Fibroblast of skin of right quadriceps (primary cell): ENCODE data around the gene USP15.
"Not testable (repeated sequence)": the region's sequence is repeated elsewhere in the genome, so short reads cannot be mapped to it uniquely, and the experiment has no call there.

Experiments
- DNase-seq: peaks from one replicate; pipeline ENCODE4 v3.0.0-alpha.2; 2013

The USP15 gene

DNA sequence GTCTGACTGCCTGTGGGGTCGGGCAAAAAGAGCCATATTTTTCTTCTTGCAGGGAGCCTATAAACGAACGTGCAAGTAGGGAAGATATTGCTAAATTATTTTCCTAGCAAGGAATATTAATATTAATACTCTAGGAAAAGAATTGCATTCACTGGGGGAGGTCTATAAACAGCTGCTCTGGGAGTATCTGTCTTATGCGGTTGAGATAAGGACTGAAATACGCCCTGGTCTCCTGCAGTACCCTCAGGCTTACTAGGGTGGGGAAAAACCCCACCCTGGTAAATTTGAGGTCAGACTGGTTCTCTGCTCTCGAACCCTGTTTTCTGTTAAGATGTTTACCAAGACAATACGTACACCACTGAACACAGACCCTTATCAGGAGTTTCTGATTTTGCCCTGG is 203.0 kb downstream of the USP15 start:
- DNase-seq = not testable (repeated sequence)
